ENCODE measurements around the gene AOC1. TPM values are rescaled to one million over a fixed set of nuclear protein-coding genes. Genes with fewer than 3 reads are reported as not detected.

Gene AOC1
- total and polyA plus RNA-seq, 10 of the 15 experiments (the other 5 are each of a cell fraction or from before 2014, with no cell fraction given): 0.07 TPM; not detected in 9

DNA sequence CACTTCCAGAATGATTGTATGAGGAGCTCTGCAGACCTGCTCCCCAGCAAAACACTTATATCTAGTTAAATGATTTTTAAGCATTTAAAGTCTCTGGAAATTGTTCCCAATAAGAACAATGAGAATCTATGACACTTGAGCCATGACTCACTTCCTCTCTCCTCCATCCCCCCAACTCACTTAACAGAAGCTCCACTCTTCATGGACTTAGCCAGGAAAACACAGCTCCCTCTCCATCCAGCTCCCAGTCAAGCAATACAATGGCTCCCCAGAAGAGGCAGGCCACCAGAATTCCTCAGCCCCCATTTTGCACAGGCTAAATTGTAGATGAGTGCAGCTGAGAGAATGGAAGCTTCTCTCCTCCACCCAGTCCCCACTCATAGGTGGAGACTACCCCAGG lies 27.0 kb downstream of the AOC1 start:
- Histone ChIP-seq H3K79me2 (ENCODE audit: control insufficient read depth, insufficient read depth, low read length) (no peaks in the 10 kb centered on the region), H2AFZ (ENCODE audit: control insufficient read depth, low read depth, low read length) (no peak overlapping the region), H3K36me3 (ENCODE audit: control insufficient read depth in 2 of 2, insufficient read depth in 2 of 2, low read length in 1 of 2) (no peaks in the 10 kb centered on the region), H3K4me1 (ENCODE audit: control insufficient read depth, insufficient read depth, low read length) (no peaks in the 10 kb centered on the region), H3K9ac (ENCODE audit: control insufficient read depth, insufficient read depth, low read length) (no peak overlapping the region), H3K27me3 (replicated peaks in 1 of 2; ENCODE audit: control insufficient read depth in 2 of 2, insufficient read depth in 2 of 2, low read length in 1 of 2) (no peaks in the 10 kb centered on the region), H3K9me3 (replicated peaks; ENCODE audit: control insufficient read depth, insufficient read depth, low read length) (no peaks in the 10 kb centered on the region; the same call in 1 of the 3 replicates), H4K20me1 (ENCODE audit: control insufficient read depth, insufficient read depth) (no peaks in the 10 kb centered on the region), H3K4me3 (no peak overlapping the region), H3K27ac (ENCODE audit: control insufficient read depth, insufficient read depth) (no peak overlapping the region), H3K4me2 (ENCODE audit: control insufficient read depth, insufficient read depth) (no peak overlapping the region)
- intact Hi-C loops (cut with micrococcal nuclease; ENCODE audit: unreplicated experiment): loop anchor here (10.0 kb wide), 1 partner anchor 435 kb away; no protein-coding TSS in a partner anchor
- no peak for DNase-seq (ENCODE audit: low read depth, low spot score)
- SMC1A ChIA-PET (ENCODE audit: uncharacterized antibody, unreplicated experiment): interaction anchor here (1.2 to 6.8 kb wide), 4 partner anchors 9 to 105 kb away, joined by 3 to 52 read pairs (median 5); no protein-coding TSS in a partner anchor
- RAD21 ChIA-PET (ENCODE audit: unreplicated experiment): interaction anchor here (1.0 to 1.3 kb wide), 2 partner anchors 92 to 101 kb away, joined by 3 to 5 read pairs; no protein-coding TSS in a partner anchor
- no TSS peak for BruUV-seq (replicated peaks)
- CTCF ChIA-PET: interaction anchor here (0.6 to 7.1 kb wide), 10 partner anchors 9 to 474 kb away, joined by 3 to 70 read pairs (median 4); a partner anchor contains a TSS
- POLR2A ChIA-PET: interaction anchor here (0.6 kb wide), 1 partner anchor 11 kb away, joined by 6 read pairs; no protein-coding TSS in a partner anchor
- no peak for ATAC-seq
- FAIRE-seq: no peak
- in situ Hi-C loops (cut with MboI): no loop called here
- TF ChIP-seq, protein P1, sequence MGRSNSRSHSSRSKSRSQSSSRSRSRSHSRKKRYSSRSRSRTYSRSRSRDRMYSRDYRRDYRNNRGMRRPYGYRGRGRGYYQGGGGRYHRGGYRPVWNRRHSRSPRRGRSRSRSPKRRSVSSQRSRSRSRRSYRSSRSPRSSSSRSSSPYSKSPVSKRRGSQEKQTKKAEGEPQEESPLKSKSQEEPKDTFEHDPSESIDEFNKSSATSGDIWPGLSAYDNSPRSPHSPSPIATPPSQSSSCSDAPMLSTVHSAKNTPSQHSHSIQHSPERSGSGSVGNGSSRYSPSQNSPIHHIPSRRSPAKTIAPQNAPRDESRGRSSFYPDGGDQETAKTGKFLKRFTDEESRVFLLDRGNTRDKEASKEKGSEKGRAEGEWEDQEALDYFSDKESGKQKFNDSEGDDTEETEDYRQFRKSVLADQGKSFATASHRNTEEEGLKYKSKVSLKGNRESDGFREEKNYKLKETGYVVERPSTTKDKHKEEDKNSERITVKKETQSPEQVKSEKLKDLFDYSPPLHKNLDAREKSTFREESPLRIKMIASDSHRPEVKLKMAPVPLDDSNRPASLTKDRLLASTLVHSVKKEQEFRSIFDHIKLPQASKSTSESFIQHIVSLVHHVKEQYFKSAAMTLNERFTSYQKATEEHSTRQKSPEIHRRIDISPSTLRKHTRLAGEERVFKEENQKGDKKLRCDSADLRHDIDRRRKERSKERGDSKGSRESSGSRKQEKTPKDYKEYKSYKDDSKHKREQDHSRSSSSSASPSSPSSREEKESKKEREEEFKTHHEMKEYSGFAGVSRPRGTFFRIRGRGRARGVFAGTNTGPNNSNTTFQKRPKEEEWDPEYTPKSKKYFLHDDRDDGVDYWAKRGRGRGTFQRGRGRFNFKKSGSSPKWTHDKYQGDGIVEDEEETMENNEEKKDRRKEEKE (IDR thresholded peaks at IDR 0.05): no peak
- TF ChIP-seq IKZF1 (conservative IDR thresholded peaks at IDR 0.05): no peak
- TF ChIP-seq, protein P2, sequence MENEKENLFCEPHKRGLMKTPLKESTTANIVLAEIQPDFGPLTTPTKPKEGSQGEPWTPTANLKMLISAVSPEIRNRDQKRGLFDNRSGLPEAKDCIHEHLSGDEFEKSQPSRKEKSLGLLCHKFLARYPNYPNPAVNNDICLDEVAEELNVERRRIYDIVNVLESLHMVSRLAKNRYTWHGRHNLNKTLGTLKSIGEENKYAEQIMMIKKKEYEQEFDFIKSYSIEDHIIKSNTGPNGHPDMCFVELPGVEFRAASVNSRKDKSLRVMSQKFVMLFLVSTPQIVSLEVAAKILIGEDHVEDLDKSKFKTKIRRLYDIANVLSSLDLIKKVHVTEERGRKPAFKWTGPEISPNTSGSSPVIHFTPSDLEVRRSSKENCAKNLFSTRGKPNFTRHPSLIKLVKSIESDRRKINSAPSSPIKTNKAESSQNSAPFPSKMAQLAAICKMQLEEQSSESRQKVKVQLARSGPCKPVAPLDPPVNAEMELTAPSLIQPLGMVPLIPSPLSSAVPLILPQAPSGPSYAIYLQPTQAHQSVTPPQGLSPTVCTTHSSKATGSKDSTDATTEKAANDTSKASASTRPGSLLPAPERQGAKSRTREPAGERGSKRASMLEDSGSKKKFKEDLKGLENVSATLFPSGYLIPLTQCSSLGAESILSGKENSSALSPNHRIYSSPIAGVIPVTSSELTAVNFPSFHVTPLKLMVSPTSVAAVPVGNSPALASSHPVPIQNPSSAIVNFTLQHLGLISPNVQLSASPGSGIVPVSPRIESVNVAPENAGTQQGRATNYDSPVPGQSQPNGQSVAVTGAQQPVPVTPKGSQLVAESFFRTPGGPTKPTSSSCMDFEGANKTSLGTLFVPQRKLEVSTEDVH (IDR thresholded peaks at IDR 0.05; ENCODE audit: low read depth, partially characterized antibody): no peak
- no peak for TF ChIP-seq MEF2B (IDR thresholded peaks at IDR 0.05; ENCODE audit: partially characterized antibody, poor library complexity, severe bottlenecking)
- TF ChIP-seq, protein P3, sequence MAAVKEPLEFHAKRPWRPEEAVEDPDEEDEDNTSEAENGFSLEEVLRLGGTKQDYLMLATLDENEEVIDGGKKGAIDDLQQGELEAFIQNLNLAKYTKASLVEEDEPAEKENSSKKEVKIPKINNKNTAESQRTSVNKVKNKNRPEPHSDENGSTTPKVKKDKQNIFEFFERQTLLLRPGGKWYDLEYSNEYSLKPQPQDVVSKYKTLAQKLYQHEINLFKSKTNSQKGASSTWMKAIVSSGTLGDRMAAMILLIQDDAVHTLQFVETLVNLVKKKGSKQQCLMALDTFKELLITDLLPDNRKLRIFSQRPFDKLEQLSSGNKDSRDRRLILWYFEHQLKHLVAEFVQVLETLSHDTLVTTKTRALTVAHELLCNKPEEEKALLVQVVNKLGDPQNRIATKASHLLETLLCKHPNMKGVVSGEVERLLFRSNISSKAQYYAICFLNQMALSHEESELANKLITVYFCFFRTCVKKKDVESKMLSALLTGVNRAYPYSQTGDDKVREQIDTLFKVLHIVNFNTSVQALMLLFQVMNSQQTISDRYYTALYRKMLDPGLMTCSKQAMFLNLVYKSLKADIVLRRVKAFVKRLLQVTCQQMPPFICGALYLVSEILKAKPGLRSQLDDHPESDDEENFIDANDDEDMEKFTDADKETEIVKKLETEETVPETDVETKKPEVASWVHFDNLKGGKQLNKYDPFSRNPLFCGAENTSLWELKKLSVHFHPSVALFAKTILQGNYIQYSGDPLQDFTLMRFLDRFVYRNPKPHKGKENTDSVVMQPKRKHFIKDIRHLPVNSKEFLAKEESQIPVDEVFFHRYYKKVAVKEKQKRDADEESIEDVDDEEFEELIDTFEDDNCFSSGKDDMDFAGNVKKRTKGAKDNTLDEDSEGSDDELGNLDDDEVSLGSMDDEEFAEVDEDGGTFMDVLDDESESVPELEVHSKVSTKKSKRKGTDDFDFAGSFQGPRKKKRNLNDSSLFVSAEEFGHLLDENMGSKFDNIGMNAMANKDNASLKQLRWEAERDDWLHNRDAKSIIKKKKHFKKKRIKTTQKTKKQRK (IDR thresholded peaks at IDR 0.05; ENCODE audit: low read depth, low read length): no peak
- TF ChIP-seq, protein P4, sequence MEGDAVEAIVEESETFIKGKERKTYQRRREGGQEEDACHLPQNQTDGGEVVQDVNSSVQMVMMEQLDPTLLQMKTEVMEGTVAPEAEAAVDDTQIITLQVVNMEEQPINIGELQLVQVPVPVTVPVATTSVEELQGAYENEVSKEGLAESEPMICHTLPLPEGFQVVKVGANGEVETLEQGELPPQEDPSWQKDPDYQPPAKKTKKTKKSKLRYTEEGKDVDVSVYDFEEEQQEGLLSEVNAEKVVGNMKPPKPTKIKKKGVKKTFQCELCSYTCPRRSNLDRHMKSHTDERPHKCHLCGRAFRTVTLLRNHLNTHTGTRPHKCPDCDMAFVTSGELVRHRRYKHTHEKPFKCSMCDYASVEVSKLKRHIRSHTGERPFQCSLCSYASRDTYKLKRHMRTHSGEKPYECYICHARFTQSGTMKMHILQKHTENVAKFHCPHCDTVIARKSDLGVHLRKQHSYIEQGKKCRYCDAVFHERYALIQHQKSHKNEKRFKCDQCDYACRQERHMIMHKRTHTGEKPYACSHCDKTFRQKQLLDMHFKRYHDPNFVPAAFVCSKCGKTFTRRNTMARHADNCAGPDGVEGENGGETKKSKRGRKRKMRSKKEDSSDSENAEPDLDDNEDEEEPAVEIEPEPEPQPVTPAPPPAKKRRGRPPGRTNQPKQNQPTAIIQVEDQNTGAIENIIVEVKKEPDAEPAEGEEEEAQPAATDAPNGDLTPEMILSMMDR (IDR thresholded peaks at IDR 0.05 in 2 of 3, conservative IDR thresholded peaks at IDR 0.05 in 1 of 3; ENCODE audit: control insufficient read depth in 2 of 3, extremely low read depth in 1 of 3, insufficient read depth in 1 of 3, low read depth in 3 of 3, low read length in 3 of 3): no peak
- no peak for TF ChIP-seq CBFB (IDR thresholded peaks at IDR 0.05; ENCODE audit: low read depth)
- TF ChIP-seq TBL1XR1 (IDR thresholded peaks at IDR 0.05; ENCODE audit: low read depth, low read length): no peak
- no peak for TF ChIP-seq STAT1 (conservative IDR thresholded peaks at IDR 0.05)
- TF ChIP-seq BHLHE40 (IDR thresholded peaks at IDR 0.05; ENCODE audit: borderline replicate concordance in 1 of 2, low read depth in 2 of 2, low read length in 1 of 2): no peak
- TF ChIP-seq, protein P5, sequence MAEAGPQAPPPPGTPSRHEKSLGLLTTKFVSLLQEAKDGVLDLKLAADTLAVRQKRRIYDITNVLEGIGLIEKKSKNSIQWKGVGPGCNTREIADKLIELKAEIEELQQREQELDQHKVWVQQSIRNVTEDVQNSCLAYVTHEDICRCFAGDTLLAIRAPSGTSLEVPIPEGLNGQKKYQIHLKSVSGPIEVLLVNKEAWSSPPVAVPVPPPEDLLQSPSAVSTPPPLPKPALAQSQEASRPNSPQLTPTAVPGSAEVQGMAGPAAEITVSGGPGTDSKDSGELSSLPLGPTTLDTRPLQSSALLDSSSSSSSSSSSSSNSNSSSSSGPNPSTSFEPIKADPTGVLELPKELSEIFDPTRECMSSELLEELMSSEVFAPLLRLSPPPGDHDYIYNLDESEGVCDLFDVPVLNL (IDR thresholded peaks at IDR 0.05; ENCODE audit: low read depth, low read length): no peak

Data from GM12878 (cell line).